ENCODE data around the gene ACE. TPM values are rescaled to one million over a fixed set of nuclear protein-coding genes. Genes with fewer than 3 reads are reported as not detected.

The ACE gene
- total RNA-seq (2021): 7.0 to 8.1 TPM (median 7.8 TPM) in 3 replicates
- Bru-seq, nascent RNA: percentile 18 among the genes with signal in this experiment
- long read RNA-seq, experiment 1, full-length matches to known transcripts: 8 of 21 reads
- long read RNA-seq, experiment 1, partial matches to known transcripts: 6 of 21 reads
- long read RNA-seq, experiment 1, other reads (novel, unspliced or antisense): 7 of 21 reads
- long read RNA-seq, experiment 2, partial matches to known transcripts: 3 of 5 reads
- long read RNA-seq, experiment 2, other reads (novel, unspliced or antisense): 2 of 5 reads
- long read RNA-seq, experiment 3: 0 reads

DNA sequence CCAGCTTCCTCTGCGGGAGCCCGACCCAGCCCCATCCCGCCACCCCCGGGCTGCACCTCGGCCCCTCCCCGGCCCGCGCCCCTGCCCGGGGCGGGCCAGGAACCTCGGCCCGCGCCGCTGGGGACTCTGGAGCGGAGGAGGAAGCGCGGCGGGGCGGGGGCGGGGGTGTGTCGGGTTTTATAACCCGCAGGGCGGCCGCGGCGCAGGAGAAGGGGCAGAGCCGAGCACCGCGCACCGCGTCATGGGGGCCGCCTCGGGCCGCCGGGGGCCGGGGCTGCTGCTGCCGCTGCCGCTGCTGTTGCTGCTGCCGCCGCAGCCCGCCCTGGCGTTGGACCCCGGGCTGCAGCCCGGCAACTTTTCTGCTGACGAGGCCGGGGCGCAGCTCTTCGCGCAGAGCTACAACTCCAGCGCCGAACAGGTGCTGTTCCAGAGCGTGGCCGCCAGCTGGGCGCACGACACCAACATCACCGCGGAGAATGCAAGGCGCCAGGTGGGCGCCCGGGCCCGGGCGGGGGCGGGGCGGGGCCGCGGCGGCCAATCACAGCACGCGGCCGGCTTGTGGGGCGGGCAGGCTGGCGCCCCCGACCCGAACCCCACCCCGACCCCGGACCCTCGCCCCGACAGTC, at the start of gene ACE:
Gene ACE, plus strand, starts transcription at position 208 of the 626 bp plus-strand sequence. Its CDS starts 34 bp downstream, at position 242.
- Mint-ChIP-seq H3K36me3 (no peaks in the 10 kb centered on the region), H3K4me3 (peak within 1 kb of the TSS; percentile 82), H3K27me3 (ENCODE audit: low read depth) (peaks cover 28% of the 10 kb centered on the region), H3K27ac (no peak within 1 kb of the TSS), H3K9me3 (no peaks in the 10 kb centered on the region), H3K4me1 (peaks cover 32% of the 10 kb centered on the region)
- CTCF ChIA-PET: interaction anchor here (0.6 to 11.3 kb wide), 14 partner anchors 10 to 372 kb away, joined by 3 to 298 read pairs (median 6); partner anchors contain the start of genes CYB561, KCNH6 and MAP3K3
- POLR2A ChIA-PET: interaction anchor here (0.9 to 2.0 kb wide), 3 partner anchors 35 to 49 kb away, joined by 3 to 7 read pairs (median 3); no protein-coding TSS in a partner anchor
- DNase-seq (ENCODE audit: low spot score) (peak; percentile 77), ATAC-seq (peak; percentile 40)
- TF ChIP-seq, protein P1, sequence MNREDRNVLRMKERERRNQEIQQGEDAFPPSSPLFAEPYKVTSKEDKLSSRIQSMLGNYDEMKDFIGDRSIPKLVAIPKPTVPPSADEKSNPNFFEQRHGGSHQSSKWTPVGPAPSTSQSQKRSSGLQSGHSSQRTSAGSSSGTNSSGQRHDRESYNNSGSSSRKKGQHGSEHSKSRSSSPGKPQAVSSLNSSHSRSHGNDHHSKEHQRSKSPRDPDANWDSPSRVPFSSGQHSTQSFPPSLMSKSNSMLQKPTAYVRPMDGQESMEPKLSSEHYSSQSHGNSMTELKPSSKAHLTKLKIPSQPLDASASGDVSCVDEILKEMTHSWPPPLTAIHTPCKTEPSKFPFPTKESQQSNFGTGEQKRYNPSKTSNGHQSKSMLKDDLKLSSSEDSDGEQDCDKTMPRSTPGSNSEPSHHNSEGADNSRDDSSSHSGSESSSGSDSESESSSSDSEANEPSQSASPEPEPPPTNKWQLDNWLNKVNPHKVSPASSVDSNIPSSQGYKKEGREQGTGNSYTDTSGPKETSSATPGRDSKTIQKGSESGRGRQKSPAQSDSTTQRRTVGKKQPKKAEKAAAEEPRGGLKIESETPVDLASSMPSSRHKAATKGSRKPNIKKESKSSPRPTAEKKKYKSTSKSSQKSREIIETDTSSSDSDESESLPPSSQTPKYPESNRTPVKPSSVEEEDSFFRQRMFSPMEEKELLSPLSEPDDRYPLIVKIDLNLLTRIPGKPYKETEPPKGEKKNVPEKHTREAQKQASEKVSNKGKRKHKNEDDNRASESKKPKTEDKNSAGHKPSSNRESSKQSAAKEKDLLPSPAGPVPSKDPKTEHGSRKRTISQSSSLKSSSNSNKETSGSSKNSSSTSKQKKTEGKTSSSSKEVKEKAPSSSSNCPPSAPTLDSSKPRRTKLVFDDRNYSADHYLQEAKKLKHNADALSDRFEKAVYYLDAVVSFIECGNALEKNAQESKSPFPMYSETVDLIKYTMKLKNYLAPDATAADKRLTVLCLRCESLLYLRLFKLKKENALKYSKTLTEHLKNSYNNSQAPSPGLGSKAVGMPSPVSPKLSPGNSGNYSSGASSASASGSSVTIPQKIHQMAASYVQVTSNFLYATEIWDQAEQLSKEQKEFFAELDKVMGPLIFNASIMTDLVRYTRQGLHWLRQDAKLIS (CRISPR knock-in tag; IDR thresholded peaks at IDR 0.05; ENCODE audit: borderline replicate concordance): no peak
- no peak for TF ChIP-seq SMAD4 (CRISPR knock-in tag; IDR thresholded peaks at IDR 0.05)
- TF ChIP-seq, protein P2, sequence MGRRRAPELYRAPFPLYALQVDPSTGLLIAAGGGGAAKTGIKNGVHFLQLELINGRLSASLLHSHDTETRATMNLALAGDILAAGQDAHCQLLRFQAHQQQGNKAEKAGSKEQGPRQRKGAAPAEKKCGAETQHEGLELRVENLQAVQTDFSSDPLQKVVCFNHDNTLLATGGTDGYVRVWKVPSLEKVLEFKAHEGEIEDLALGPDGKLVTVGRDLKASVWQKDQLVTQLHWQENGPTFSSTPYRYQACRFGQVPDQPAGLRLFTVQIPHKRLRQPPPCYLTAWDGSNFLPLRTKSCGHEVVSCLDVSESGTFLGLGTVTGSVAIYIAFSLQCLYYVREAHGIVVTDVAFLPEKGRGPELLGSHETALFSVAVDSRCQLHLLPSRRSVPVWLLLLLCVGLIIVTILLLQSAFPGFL (CRISPR knock-in tag; IDR thresholded peaks at IDR 0.05; ENCODE audit: borderline replicate concordance): no peak
- peak; percentile 50; the same call in 1 of the 2 replicates for TF ChIP-seq FOXK1 (CRISPR knock-in tag; IDR thresholded peaks at IDR 0.05)
- TF ChIP-seq NFYB (CRISPR knock-in tag; conservative IDR thresholded peaks at IDR 0.05; ENCODE audit: low read depth): peak; percentile 46; the same call in 1 of the 2 replicates
- no peak for TF ChIP-seq NR2C2 (CRISPR knock-in tag; IDR thresholded peaks at IDR 0.05)
- TF ChIP-seq, protein P3, sequence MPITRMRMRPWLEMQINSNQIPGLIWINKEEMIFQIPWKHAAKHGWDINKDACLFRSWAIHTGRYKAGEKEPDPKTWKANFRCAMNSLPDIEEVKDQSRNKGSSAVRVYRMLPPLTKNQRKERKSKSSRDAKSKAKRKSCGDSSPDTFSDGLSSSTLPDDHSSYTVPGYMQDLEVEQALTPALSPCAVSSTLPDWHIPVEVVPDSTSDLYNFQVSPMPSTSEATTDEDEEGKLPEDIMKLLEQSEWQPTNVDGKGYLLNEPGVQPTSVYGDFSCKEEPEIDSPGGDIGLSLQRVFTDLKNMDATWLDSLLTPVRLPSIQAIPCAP (CRISPR knock-in tag; IDR thresholded peaks at IDR 0.05): no peak
- no peak for TF ChIP-seq ZNF671 (CRISPR knock-in tag; IDR thresholded peaks at IDR 0.05)
- TF ChIP-seq, protein P4, sequence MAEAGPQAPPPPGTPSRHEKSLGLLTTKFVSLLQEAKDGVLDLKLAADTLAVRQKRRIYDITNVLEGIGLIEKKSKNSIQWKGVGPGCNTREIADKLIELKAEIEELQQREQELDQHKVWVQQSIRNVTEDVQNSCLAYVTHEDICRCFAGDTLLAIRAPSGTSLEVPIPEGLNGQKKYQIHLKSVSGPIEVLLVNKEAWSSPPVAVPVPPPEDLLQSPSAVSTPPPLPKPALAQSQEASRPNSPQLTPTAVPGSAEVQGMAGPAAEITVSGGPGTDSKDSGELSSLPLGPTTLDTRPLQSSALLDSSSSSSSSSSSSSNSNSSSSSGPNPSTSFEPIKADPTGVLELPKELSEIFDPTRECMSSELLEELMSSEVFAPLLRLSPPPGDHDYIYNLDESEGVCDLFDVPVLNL (CRISPR knock-in tag; IDR thresholded peaks at IDR 0.05; ENCODE audit: borderline replicate concordance, low read depth): no peak
- 0 out of 2 replicates have a peak, but pooled peaks have one; percentile 2 for TF ChIP-seq ZNF121 (CRISPR knock-in tag; IDR thresholded peaks at IDR 0.05)
- TF ChIP-seq, protein P5, sequence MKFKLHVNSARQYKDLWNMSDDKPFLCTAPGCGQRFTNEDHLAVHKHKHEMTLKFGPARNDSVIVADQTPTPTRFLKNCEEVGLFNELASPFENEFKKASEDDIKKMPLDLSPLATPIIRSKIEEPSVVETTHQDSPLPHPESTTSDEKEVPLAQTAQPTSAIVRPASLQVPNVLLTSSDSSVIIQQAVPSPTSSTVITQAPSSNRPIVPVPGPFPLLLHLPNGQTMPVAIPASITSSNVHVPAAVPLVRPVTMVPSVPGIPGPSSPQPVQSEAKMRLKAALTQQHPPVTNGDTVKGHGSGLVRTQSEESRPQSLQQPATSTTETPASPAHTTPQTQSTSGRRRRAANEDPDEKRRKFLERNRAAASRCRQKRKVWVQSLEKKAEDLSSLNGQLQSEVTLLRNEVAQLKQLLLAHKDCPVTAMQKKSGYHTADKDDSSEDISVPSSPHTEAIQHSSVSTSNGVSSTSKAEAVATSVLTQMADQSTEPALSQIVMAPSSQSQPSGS (CRISPR knock-in tag; IDR thresholded peaks at IDR 0.05; ENCODE audit: borderline replicate concordance, low read depth): no peak
- no peak for TF ChIP-seq ELF4 (CRISPR knock-in tag; IDR thresholded peaks at IDR 0.05; ENCODE audit: low read depth)
- TF ChIP-seq, protein P6, sequence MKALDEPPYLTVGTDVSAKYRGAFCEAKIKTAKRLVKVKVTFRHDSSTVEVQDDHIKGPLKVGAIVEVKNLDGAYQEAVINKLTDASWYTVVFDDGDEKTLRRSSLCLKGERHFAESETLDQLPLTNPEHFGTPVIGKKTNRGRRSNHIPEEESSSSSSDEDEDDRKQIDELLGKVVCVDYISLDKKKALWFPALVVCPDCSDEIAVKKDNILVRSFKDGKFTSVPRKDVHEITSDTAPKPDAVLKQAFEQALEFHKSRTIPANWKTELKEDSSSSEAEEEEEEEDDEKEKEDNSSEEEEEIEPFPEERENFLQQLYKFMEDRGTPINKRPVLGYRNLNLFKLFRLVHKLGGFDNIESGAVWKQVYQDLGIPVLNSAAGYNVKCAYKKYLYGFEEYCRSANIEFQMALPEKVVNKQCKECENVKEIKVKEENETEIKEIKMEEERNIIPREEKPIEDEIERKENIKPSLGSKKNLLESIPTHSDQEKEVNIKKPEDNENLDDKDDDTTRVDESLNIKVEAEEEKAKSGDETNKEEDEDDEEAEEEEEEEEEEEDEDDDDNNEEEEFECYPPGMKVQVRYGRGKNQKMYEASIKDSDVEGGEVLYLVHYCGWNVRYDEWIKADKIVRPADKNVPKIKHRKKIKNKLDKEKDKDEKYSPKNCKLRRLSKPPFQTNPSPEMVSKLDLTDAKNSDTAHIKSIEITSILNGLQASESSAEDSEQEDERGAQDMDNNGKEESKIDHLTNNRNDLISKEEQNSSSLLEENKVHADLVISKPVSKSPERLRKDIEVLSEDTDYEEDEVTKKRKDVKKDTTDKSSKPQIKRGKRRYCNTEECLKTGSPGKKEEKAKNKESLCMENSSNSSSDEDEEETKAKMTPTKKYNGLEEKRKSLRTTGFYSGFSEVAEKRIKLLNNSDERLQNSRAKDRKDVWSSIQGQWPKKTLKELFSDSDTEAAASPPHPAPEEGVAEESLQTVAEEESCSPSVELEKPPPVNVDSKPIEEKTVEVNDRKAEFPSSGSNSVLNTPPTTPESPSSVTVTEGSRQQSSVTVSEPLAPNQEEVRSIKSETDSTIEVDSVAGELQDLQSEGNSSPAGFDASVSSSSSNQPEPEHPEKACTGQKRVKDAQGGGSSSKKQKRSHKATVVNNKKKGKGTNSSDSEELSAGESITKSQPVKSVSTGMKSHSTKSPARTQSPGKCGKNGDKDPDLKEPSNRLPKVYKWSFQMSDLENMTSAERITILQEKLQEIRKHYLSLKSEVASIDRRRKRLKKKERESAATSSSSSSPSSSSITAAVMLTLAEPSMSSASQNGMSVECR (CRISPR knock-in tag; IDR thresholded peaks at IDR 0.05; ENCODE audit: borderline replicate concordance): no peak
- TF ChIP-seq ZNF232 (CRISPR knock-in tag; IDR thresholded peaks at IDR 0.05): no peak
- TF ChIP-seq ESRRA (CRISPR knock-in tag; IDR thresholded peaks at IDR 0.05; ENCODE audit: borderline replicate concordance): no peak
- peak; percentile 84; the same call in 1 of the 2 replicates for TF ChIP-seq FOXP4 (CRISPR knock-in tag; IDR thresholded peaks at IDR 0.05)
- 0 out of 2 replicates have a peak, but pooled peaks have one; percentile 30 for TF ChIP-seq CREM (CRISPR knock-in tag; IDR thresholded peaks at IDR 0.05)
- no peak for TF ChIP-seq CBFB (CRISPR knock-in tag; IDR thresholded peaks at IDR 0.05; ENCODE audit: low read depth)
